Right lobe of liver (tissue), 4 donors: ENCODE measurements around the gene UEVLD.

Experiments
- POLR2A ChIP-seq: fragments of 450-650 bp; IDR thresholded peaks from one replicate; pipeline ENCODE4 v1.6.1; 2017; ENCODE audit warnings: antibody characterized with exemption, mild to moderate bottlenecking
- TF ChIP-seq, protein P1 (sequence below), 4 donors: fragments of 200-600 bp in 3 of 4; fragments of 450-650 bp in 1 of 4; IDR thresholded peaks; one replicate each; pipeline versions ENCODE4 v1.5.1 to v1.8.0; 2016 to 2022; ENCODE audit warnings: antibody characterized with exemption in 4 of 4, mild to moderate bottlenecking in 2 of 4
- donor health status: DM: no; HTN: no; CAD: no.
- donor health status: DM: no; HTN: no; CAD: no.
- donor health status: DM: no; HTN: yes; CAD: no.

DNA sequence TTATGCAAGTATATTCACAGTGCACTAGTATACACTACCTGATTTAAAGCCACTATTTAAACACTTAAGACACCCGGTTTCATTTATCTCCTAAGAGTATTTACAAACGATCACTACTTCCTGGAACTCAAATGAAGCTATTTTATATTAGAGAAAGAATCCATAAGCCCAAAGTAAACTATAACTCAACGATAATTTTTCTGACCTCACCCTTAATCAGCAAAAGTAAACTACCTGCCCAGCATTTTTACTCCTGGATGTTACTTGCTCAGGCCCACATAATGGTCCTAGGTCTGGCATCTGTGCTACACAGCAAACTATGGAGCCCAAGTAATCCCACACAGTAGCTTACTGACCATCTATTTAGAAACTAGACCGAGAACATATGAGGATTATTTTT, 95.2 kb downstream of the UEVLD start:
- TF ChIP-seq, protein P1, sequence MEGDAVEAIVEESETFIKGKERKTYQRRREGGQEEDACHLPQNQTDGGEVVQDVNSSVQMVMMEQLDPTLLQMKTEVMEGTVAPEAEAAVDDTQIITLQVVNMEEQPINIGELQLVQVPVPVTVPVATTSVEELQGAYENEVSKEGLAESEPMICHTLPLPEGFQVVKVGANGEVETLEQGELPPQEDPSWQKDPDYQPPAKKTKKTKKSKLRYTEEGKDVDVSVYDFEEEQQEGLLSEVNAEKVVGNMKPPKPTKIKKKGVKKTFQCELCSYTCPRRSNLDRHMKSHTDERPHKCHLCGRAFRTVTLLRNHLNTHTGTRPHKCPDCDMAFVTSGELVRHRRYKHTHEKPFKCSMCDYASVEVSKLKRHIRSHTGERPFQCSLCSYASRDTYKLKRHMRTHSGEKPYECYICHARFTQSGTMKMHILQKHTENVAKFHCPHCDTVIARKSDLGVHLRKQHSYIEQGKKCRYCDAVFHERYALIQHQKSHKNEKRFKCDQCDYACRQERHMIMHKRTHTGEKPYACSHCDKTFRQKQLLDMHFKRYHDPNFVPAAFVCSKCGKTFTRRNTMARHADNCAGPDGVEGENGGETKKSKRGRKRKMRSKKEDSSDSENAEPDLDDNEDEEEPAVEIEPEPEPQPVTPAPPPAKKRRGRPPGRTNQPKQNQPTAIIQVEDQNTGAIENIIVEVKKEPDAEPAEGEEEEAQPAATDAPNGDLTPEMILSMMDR (IDR thresholded peaks at IDR 0.05) = no peak
- no peak for TF ChIP-seq POLR2A
